IMR-90 (cell line): ENCODE measurements around the gene BCAS1. TPM values are rescaled to one million over a fixed set of nuclear protein-coding genes. Genes with fewer than 3 reads are reported as not detected.

ENCODE experiments used
- ATAC-seq: fragments of 200-7000 bp; cut with Tn5 transposase; 2 replicates; pipeline ENCODE4 v1.9.1; 2020; ENCODE audit warnings: low read depth, mild to moderate bottlenecking, moderate library complexity
- BruUV-seq: library from RNA; stranded (reverse); fragments of 400-500 nt; replicated peaks from 2 replicates; lab custom pipeline; 2021; lab: Mats Ljungman, UMichigan
- CTCF ChIA-PET: fragments of 300-600 bp; formaldehyde crosslinking; extraction: SDS; loops from one replicate; lab custom pipeline; 2021; ENCODE audit warnings: antibody characterized with exemption; lab: Yijun Ruan, JAX
- POLR2A ChIA-PET: fragments of 300-600 bp; sonication (Branson Sonifier 250); formaldehyde crosslinking; loops from one replicate; lab custom pipeline; 2022; ENCODE audit warnings: antibody characterized with exemption; ENCODE audit not compliant: unreplicated experiment; lab: Charles Lee
- DNase-seq: peaks from one replicate; pipeline ENCODE4 v3.0.0; 2013
- H2AFZ ChIP-seq: replicated peaks from 2 replicates; pipeline ENCODE3; 2013; ENCODE audit warnings: low read length, mild to moderate bottlenecking; ENCODE audit not compliant: poor library complexity
- H2AK5ac ChIP-seq: 2 replicates; pipeline ENCODE4 v1.6.1; 2013; ENCODE audit warnings: low read depth, low read length, inconsistent platforms
- H2AK9ac ChIP-seq: replicated peaks from 2 replicates; pipeline ENCODE3; 2013; ENCODE audit warnings: mild to moderate bottlenecking, low read depth, low read length, moderate library complexity; ENCODE audit not compliant: poor library complexity
- H2BK120ac ChIP-seq: 2 replicates; pipeline ENCODE4 v1.6.1; 2013; ENCODE audit warnings: low read depth, low read length, inconsistent platforms
- H2BK15ac ChIP-seq: 3 replicates; pipeline ENCODE4 v1.6.1; 2013; ENCODE audit warnings: low read depth, low read length, inconsistent platforms
- H2BK20ac ChIP-seq: 2 replicates; pipeline ENCODE4 v1.6.1; 2013; ENCODE audit warnings: low read depth, mild to moderate bottlenecking, inconsistent platforms, low read length, moderate library complexity
- H2BK5ac ChIP-seq: 2 replicates; pipeline ENCODE4 v1.6.1; 2013; ENCODE audit warnings: mild to moderate bottlenecking, low read depth, low read length, inconsistent platforms; ENCODE audit not compliant: poor library complexity, severe bottlenecking
- H3K14ac ChIP-seq: replicated peaks from 2 replicates; pipeline ENCODE4 v1.6.1; 2013; ENCODE audit warnings: low read depth, low read length, inconsistent platforms
- H3K18ac ChIP-seq: 2 replicates; pipeline ENCODE4 v1.6.1; 2013; ENCODE audit warnings: low read depth, low read length, control low read depth
- H3K23ac ChIP-seq: 2 replicates; pipeline ENCODE4 v1.6.1; 2013; ENCODE audit warnings: low read depth, low read length, inconsistent platforms
- H3K27ac ChIP-seq: 2 replicates; pipeline ENCODE4 v1.5.1; 2013; ENCODE audit warnings: mild to moderate bottlenecking, control low read depth, low read length; ENCODE audit not compliant: insufficient read depth
- H3K27me3 ChIP-seq: 2 replicates; pipeline ENCODE4 v1.6.1; 2013; ENCODE audit warnings: low read length; ENCODE audit not compliant: control insufficient read depth, insufficient read depth
- H3K36me3 ChIP-seq: 2 replicates; pipeline ENCODE4 v1.6.1; 2013; ENCODE audit warnings: low read length, mixed read lengths; ENCODE audit not compliant: control insufficient read depth, insufficient read depth
- H3K4ac ChIP-seq: 2 replicates; pipeline ENCODE4 v1.6.1; 2013; ENCODE audit warnings: low read depth, low read length, inconsistent platforms
- H3K4me1 ChIP-seq: 2 replicates; pipeline ENCODE4 v1.6.1; 2013; ENCODE audit warnings: low read length, mixed read lengths; ENCODE audit not compliant: control insufficient read depth, insufficient read depth
- H3K4me2 ChIP-seq: 2 replicates; pipeline ENCODE4 v1.6.1; 2013; ENCODE audit warnings: low read depth, mild to moderate bottlenecking, control low read depth, low read length, moderate library complexity
- H3K4me3 ChIP-seq: 2 replicates; pipeline ENCODE4 v1.5.1; 2013; ENCODE audit warnings: low read depth, mild to moderate bottlenecking, control low read depth, low read length, moderate library complexity; ENCODE audit not compliant: insufficient read depth
- H3K56ac ChIP-seq: 2 replicates; pipeline ENCODE4 v1.6.1; 2013; ENCODE audit warnings: low read length, inconsistent platforms; ENCODE audit not compliant: insufficient read depth; ENCODE audit errors: extremely low read depth
- H3K79me1 ChIP-seq, 2 experiments: 2 replicates each; pipeline ENCODE4 v1.6.1; 2013; ENCODE audit warnings: low read length in 2 of 2, inconsistent platforms in 1 of 2, low read depth in 1 of 2
- H3K9ac ChIP-seq: 2 replicates; pipeline ENCODE4 v1.6.1; 2013; ENCODE audit warnings: low read depth, low read length, control low read depth
- H3K9me1 ChIP-seq: 2 replicates; pipeline ENCODE4 v1.6.1; 2013; ENCODE audit warnings: low read length, inconsistent platforms; ENCODE audit not compliant: insufficient read depth
- H3K9me3 ChIP-seq: 2 replicates; pipeline ENCODE4 v1.6.1; 2013; ENCODE audit warnings: low read length; ENCODE audit not compliant: control insufficient read depth, insufficient read depth
- H4K20me1 ChIP-seq: 2 replicates; pipeline ENCODE4 v1.6.1; 2013; ENCODE audit warnings: low read length, inconsistent platforms; ENCODE audit not compliant: insufficient read depth
- H4K5ac ChIP-seq: 2 replicates; pipeline ENCODE4 v1.6.1; 2013; ENCODE audit warnings: mild to moderate bottlenecking, low read depth, low read length, control low read depth
- H4K8ac ChIP-seq, 2 experiments: 2 replicates each; pipeline ENCODE4 v1.6.1; 2013; ENCODE audit warnings: low read depth in 2 of 2, low read length in 2 of 2, control low read depth in 1 of 2, inconsistent platforms in 1 of 2
- H4K91ac ChIP-seq: 2 replicates; pipeline ENCODE4 v1.6.1; 2013; ENCODE audit warnings: low read depth, low read length, inconsistent platforms; ENCODE audit not compliant: insufficient read depth
- RAD21 ChIP-seq: IDR thresholded peaks from 2 replicates; pipeline ENCODE4 v1.6.1; 2012; ENCODE audit warnings: low read length, improper control_type of control experiment
- SMC3 ChIP-seq: fragments of 150-350 bp; IDR thresholded peaks from 2 replicates; pipeline ENCODE4 v1.6.1; 2016; ENCODE audit warnings: low read depth, mild to moderate bottlenecking, antibody characterized with exemption, low read length, moderate library complexity
- WGBS, 2 experiments: methylation state at CpG; one replicate each; pipeline versions ENCODE4 v1.1.5 to v1.1.7; 2013; ENCODE audit warnings: missing lambda C conversion rate in 2 of 2; ENCODE audit not compliant: insufficient read length in 1 of 2; ENCODE audit errors: extremely low coverage in 2 of 2; 5-methylcytosine and 5-hydroxymethylcytosine counted together
- dilution Hi-C: fragments of 300-500 bp; cut with HindIII; formaldehyde crosslinking; loops from one replicate; pipeline ENCODE4 v1.14.3; 2018; ENCODE audit warnings: low sequenced_read_pairs; ENCODE audit not compliant: unreplicated experiment
- in situ Hi-C: fragments of 300-500 bp; cut with MboI; formaldehyde crosslinking; loops from 3 replicates; pipeline ENCODE4 v1.14.3; 2019; ENCODE audit warnings: low sequenced_read_pairs, inconsistent platforms, mixed read lengths
- intact Hi-C: fragments of 100-400 bp; cut with micrococcal nuclease; formaldehyde crosslinking; loops from 2 replicates; pipeline ENCODE4 v1.10.0; 2022
- polyA plus RNA-seq, 3 experiments: library from polyadenylated mRNA; depleted of rRNA; stranded (reverse); fragments of >200 nt; gene quantifications; 2 replicates each; pipeline ENCODE4 v1.2.3, GENCODE V29; 2012; ENCODE audit warnings: low replicate concordance in 1 of 3
- total RNA-seq: library from RNA; depleted of rRNA; stranded (reverse); fragments of >200 nt; gene quantifications from 2 replicates; pipeline ENCODE4 v1.2.3, GENCODE V29; 2012

Gene BCAS1
- total and polyA plus RNA-seq, 2 of the 4 experiments (the other 2 are of a cell fraction): under 0.01 TPM; not detected in 1

DNA sequence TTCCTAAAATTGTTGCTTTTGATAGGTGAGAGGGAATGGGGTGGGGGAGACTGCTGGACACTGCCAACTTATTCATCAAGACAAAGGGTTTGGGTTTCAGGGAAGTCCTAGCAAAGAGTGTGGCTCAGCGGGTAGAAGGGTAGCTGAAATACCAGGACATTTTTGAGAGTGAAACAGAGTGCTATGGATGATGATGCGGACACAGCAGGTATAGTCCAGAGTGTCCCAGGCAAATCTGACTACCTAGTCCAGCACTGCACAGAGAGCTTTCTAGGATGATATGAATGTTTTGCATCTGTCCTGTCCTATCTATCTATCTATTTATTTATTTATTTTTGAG lies 154.3 kb downstream of the BCAS1 start:
- Histone ChIP-seq H3K27me3 (no peaks in the 10 kb centered on the region), H3K9me1 (peaks cover 2% of the 10 kb centered on the region; the same call in 1 of the 2 replicates), H3K4me3 (no peak overlapping the region), H3K27ac (peak overlapping the region; percentile 72), H3K14ac (peak overlapping the region; percentile 87), H3K18ac (peak overlapping the region; percentile 87), H2AK9ac (peak overlapping the region; percentile 55), H2BK15ac (peak overlapping the region; percentile 100), H3K9ac (peak overlapping the region; percentile 74), H4K5ac (peak overlapping the region; percentile 94), H3K56ac (peak overlapping the region; percentile 12; the same call in 1 of the 2 replicates), H4K8ac (peak overlapping the region; percentile 97 to 98), H3K4me2 (peak overlapping the region; percentile 50), H2BK120ac (peak overlapping the region; percentile 91), H2AFZ (peak overlapping the region; percentile 81), H2BK5ac (peak overlapping the region; percentile 61), H3K36me3 (no peaks in the 10 kb centered on the region), H3K79me1 (peaks cover 0 to 13% of the 10 kb centered on the region in 2 experiments; a peak in 1 of 4 replicates), H3K9me3 (no peaks in the 10 kb centered on the region), H3K23ac (peak overlapping the region; percentile 88), H3K4ac (peak overlapping the region; percentile 94), H4K91ac (peak overlapping the region; percentile 92), H4K20me1 (no peaks in the 10 kb centered on the region), H2AK5ac (peak overlapping the region; percentile 90), H3K4me1 (peaks cover 31% of the 10 kb centered on the region), H2BK20ac (peak overlapping the region; percentile 94)
- POLR2A ChIA-PET: interaction anchor here (0.6 to 0.7 kb wide), 3 partner anchors 109 to 292 kb away, joined by 3 to 5 read pairs (median 5); no protein-coding TSS in a partner anchor
- 40% methylated on average over 1 of the region's 2 CpGs; no CpG with 5 or more reads in 1 of the 2 experiments for WGBS, 2 experiments
- CTCF ChIA-PET: interaction anchor here (0.6 to 3.6 kb wide), 21 partner anchors 8 to 767 kb away, joined by 3 to 17 read pairs (median 4); no protein-coding TSS in a partner anchor
- BruUV-seq: no TSS peak
- ATAC-seq (no peak), DNase-seq (no peak)
- dilution Hi-C loops (no loop called here), intact Hi-C loops (loop anchor here (2.0 to 5.0 kb wide), 3 partner anchors 25 to 259 kb away; no protein-coding TSS in a partner anchor), in situ Hi-C loops (no loop called here)
- no peak for TF ChIP-seq SMC3
- no peak for TF ChIP-seq RAD21
